HepG2 (cell line): ENCODE data around the gene KHNYN. TPM values are rescaled to one million over a fixed set of nuclear protein-coding genes. Genes with fewer than 3 reads are reported as not detected.

Source experiments
- KAT2B ChIP-seq: fragments of 150-350 bp; IDR thresholded peaks from 2 replicates; pipeline ENCODE4 v1.6.1; 2014; ENCODE audit warnings: low read depth, low read length, borderline replicate concordance
- MAFF ChIP-seq: IDR thresholded peaks from 2 replicates; pipeline ENCODE4 v1.6.1; 2011; ENCODE audit warnings: low read depth, low read length, improper control_type of control experiment
- THAP8 ChIP-seq: sonication (generic); formaldehyde crosslinking; IDR thresholded peaks from 2 replicates; pipeline ENCODE4 v1.5.1; 2020; ENCODE audit warnings: missing genetic modification reagents, mild to moderate bottlenecking, borderline replicate concordance
- ZNF296 ChIP-seq: sonication (generic); formaldehyde crosslinking; conservative IDR thresholded peaks from 2 replicates; pipeline ENCODE4 v1.5.0; 2020; ENCODE audit warnings: mild to moderate bottlenecking, missing genetic modification reagents
- ZNF567 ChIP-seq: sonication (generic); formaldehyde crosslinking; IDR thresholded peaks from 2 replicates; pipeline ENCODE4 v1.8.1; 2023; ENCODE audit warnings: mild to moderate bottlenecking, missing genetic modification reagents, borderline replicate concordance
- ZNF570 ChIP-seq: sonication (generic); formaldehyde crosslinking; IDR thresholded peaks from 2 replicates; pipeline ENCODE4 v1.4.0; 2020; ENCODE audit warnings: mild to moderate bottlenecking, missing genetic modification reagents, borderline replicate concordance
- ZNF577 ChIP-seq: sonication (generic); formaldehyde crosslinking; IDR thresholded peaks from 2 replicates; pipeline ENCODE4 v1.4.0; 2020; ENCODE audit warnings: mild to moderate bottlenecking, low read depth, missing genetic modification reagents, borderline replicate concordance
- ZNF768 ChIP-seq: sonication (generic); formaldehyde crosslinking; IDR thresholded peaks from 2 replicates; pipeline ENCODE4 v1.4.0; 2020; ENCODE audit warnings: missing genetic modification reagents
- ZNF788 ChIP-seq: sonication (generic); formaldehyde crosslinking; IDR thresholded peaks from 2 replicates; pipeline ENCODE4 v1.5.0; 2020; ENCODE audit warnings: mild to moderate bottlenecking, missing genetic modification reagents, borderline replicate concordance
- polyA plus RNA-seq, 8 experiments: library from polyadenylated mRNA; depleted of rRNA in 3 of 8; stranded (reverse) in 7 of 8; unstranded in 1 of 8; fragments of >200 nt; fragmentation: Illumina TruSeq in 4 of 8; extraction: Trizol in 4 of 8; gene quantifications; 2 replicates each; pipeline versions ENCODE4 v1.2.1 to v1.2.3, GENCODE V29; 2011 to 2016; ENCODE audit warnings: low read depth in 4 of 8, missing spikeins in 1 of 8, mixed read lengths in 1 of 8; ENCODE audit not compliant: insufficient read depth in 1 of 8
- total RNA-seq, 5 experiments: library from RNA; depleted of rRNA; stranded (reverse); fragments of >200 nt; fragmentation: Illumina TruSeq; extraction: Trizol; gene quantifications; 2 replicates each; pipeline ENCODE4 v1.2.3, GENCODE V29; 2016; ENCODE audit warnings: low read depth in 1 of 5
- TF ChIP-seq, protein P1 (sequence below), 2 experiments: sonication (generic) in 1 of 2; formaldehyde crosslinking in 1 of 2; IDR thresholded peaks; 2 replicates each; pipeline versions ENCODE4 v1.6.1 to v1.9.0; 2014 to 2022; ENCODE audit warnings: antibody characterized with exemption in 1 of 2, borderline replicate concordance in 1 of 2, inconsistent platforms in 1 of 2, low read depth in 1 of 2, missing genetic modification reagents in 1 of 2
- TF ChIP-seq, protein P2 (sequence below): sonication (generic); formaldehyde crosslinking; IDR thresholded peaks from 2 replicates; pipeline ENCODE4 v1.4.0; 2020; ENCODE audit warnings: missing genetic modification reagents, borderline replicate concordance
- TF ChIP-seq, protein P3 (sequence below): sonication (generic); formaldehyde crosslinking; IDR thresholded peaks from 2 replicates; pipeline ENCODE4 v1.8.1; 2023; ENCODE audit warnings: mild to moderate bottlenecking, missing genetic modification reagents, borderline replicate concordance
- TF ChIP-seq, protein P4 (sequence below): IDR thresholded peaks from 2 replicates; pipeline ENCODE4 v1.6.1; 2016; ENCODE audit warnings: low read depth, control low read depth

KHNYN gene
- total and polyA plus RNA-seq, 2 of the 13 experiments (the other 11 are each of a cell fraction or from before 2014, with no cell fraction given) = 52.8 to 75.7 TPM

- TF ChIP-seq ZNF567 (peak; percentile 93; the same call in 1 of the 2 replicates), MAFF (no peak), KAT2B (no peak), ZNF577 (CRISPR knock-in tag) (no peak), ZNF768 (CRISPR knock-in tag) (peak; percentile 59; the same call in 1 of the 2 replicates), ZNF296 (CRISPR knock-in tag) (no peak), ZNF788 (CRISPR knock-in tag) (peak; percentile 95; the same call in 1 of the 2 replicates), ZNF570 (CRISPR knock-in tag) (no peak), THAP8 (CRISPR knock-in tag) (no peak)
- TF ChIP-seq, protein P1, sequence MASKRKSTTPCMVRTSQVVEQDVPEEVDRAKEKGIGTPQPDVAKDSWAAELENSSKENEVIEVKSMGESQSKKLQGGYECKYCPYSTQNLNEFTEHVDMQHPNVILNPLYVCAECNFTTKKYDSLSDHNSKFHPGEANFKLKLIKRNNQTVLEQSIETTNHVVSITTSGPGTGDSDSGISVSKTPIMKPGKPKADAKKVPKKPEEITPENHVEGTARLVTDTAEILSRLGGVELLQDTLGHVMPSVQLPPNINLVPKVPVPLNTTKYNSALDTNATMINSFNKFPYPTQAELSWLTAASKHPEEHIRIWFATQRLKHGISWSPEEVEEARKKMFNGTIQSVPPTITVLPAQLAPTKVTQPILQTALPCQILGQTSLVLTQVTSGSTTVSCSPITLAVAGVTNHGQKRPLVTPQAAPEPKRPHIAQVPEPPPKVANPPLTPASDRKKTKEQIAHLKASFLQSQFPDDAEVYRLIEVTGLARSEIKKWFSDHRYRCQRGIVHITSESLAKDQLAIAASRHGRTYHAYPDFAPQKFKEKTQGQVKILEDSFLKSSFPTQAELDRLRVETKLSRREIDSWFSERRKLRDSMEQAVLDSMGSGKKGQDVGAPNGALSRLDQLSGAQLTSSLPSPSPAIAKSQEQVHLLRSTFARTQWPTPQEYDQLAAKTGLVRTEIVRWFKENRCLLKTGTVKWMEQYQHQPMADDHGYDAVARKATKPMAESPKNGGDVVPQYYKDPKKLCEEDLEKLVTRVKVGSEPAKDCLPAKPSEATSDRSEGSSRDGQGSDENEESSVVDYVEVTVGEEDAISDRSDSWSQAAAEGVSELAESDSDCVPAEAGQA (IDR thresholded peaks at IDR 0.05; ENCODE audit: low read depth) = no peak
- TF ChIP-seq, protein P1 (CRISPR knock-in tag; IDR thresholded peaks at IDR 0.05; ENCODE audit: borderline replicate concordance) = no peak
- TF ChIP-seq, protein P2, sequence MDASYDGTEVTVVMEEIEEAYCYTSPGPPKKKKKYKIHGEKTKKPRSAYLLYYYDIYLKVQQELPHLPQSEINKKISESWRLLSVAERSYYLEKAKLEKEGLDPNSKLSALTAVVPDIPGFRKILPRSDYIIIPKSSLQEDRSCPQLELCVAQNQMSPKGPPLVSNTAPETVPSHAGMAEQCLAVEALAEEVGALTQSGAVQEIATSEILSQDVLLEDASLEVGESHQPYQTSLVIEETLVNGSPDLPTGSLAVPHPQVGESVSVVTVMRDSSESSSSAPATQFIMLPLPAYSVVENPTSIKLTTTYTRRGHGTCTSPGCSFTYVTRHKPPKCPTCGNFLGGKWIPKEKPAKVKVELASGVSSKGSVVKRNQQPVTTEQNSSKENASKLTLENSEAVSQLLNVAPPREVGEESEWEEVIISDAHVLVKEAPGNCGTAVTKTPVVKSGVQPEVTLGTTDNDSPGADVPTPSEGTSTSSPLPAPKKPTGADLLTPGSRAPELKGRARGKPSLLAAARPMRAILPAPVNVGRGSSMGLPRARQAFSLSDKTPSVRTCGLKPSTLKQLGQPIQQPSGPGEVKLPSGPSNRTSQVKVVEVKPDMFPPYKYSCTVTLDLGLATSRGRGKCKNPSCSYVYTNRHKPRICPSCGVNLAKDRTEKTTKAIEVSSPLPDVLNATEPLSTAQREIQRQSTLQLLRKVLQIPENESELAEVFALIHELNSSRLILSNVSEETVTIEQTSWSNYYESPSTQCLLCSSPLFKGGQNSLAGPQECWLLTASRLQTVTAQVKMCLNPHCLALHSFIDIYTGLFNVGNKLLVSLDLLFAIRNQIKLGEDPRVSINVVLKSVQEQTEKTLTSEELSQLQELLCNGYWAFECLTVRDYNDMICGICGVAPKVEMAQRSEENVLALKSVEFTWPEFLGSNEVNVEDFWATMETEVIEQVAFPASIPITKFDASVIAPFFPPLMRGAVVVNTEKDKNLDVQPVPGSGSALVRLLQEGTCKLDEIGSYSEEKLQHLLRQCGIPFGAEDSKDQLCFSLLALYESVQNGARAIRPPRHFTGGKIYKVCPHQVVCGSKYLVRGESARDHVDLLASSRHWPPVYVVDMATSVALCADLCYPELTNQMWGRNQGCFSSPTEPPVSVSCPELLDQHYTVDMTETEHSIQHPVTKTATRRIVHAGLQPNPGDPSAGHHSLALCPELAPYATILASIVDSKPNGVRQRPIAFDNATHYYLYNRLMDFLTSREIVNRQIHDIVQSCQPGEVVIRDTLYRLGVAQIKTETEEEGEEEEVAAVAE (CRISPR knock-in tag) = 0 out of 2 replicates have a peak, but pooled peaks have one; percentile 82
- TF ChIP-seq, protein P3, sequence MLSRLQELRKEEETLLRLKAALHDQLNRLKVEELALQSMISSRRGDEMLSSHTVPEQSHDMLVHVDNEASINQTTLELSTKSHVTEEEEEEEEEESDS = no peak
- TF ChIP-seq, protein P4, sequence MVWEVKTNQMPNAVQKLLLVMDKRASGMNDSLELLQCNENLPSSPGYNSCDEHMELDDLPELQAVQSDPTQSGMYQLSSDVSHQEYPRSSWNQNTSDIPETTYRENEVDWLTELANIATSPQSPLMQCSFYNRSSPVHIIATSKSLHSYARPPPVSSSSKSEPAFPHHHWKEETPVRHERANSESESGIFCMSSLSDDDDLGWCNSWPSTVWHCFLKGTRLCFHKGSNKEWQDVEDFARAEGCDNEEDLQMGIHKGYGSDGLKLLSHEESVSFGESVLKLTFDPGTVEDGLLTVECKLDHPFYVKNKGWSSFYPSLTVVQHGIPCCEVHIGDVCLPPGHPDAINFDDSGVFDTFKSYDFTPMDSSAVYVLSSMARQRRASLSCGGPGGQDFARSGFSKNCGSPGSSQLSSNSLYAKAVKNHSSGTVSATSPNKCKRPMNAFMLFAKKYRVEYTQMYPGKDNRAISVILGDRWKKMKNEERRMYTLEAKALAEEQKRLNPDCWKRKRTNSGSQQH (CRISPR knock-in tag) = peak; percentile 84; the same call in 1 of the 2 replicates
Observed at GRCh38 chr14:24426912-24427536, 2.7 kb upstream of the KHNYN start (continued).
